Transverse colon (tissue), 4 donors: ENCODE measurements around the gene RHEX. TPM values are rescaled to one million over a fixed set of nuclear protein-coding genes. Genes with fewer than 3 reads are reported as not detected.

Experiments
- DNase-seq: peaks from one replicate; pipeline ENCODE4 v3.0.0-alpha.2; 2019
- H3K27ac ChIP-seq, 4 donors: fragments of 200-600 bp; sonication (generic); 2 replicates each; pipeline ENCODE4 v1.5.1; 2016 to 2018; ENCODE audit warnings: inconsistent platforms in 4 of 4
- H3K27me3 ChIP-seq: fragments of 200-600 bp; sonication (generic); 2 replicates; pipeline ENCODE4 v1.5.1; 2017; ENCODE audit warnings: inconsistent platforms
- H3K36me3 ChIP-seq, 4 donors: fragments of 200-600 bp; sonication (generic); 2 replicates each; pipeline ENCODE4 v1.5.1; 2017 to 2019; ENCODE audit warnings: inconsistent platforms in 4 of 4
- H3K4me1 ChIP-seq, 4 donors: fragments of 200-600 bp; sonication (generic); 2 replicates each; pipeline ENCODE4 v1.5.1; 2017 to 2020; ENCODE audit warnings: inconsistent platforms in 4 of 4
- H3K4me3 ChIP-seq, 4 donors: fragments of 200-600 bp; sonication (generic); 1 replicate in 1 of 4; 2 replicates in 3 of 4; pipeline versions ENCODE4 v1.5.1 to v1.6.1; 2017 to 2019; ENCODE audit warnings: inconsistent platforms in 4 of 4
- H3K9me3 ChIP-seq, 2 donors: fragments of 200-600 bp; sonication (generic); 2 replicates each; pipeline ENCODE4 v1.5.1; 2017 to 2019; ENCODE audit warnings: inconsistent platforms in 2 of 2
- EP300 ChIP-seq: sonication (generic); formaldehyde crosslinking; IDR thresholded peaks from one replicate; pipeline ENCODE4 v1.6.1; 2017; ENCODE audit warnings: antibody characterized with exemption, low read depth
- POLR2A ChIP-seq: fragments of 450-650 bp; IDR thresholded peaks from one replicate; pipeline ENCODE4 v1.6.1; 2016; ENCODE audit warnings: antibody characterized with exemption, mild to moderate bottlenecking, moderate library complexity
- POLR2AphosphoS5 ChIP-seq, 3 donors: sonication (generic); formaldehyde crosslinking; IDR thresholded peaks; one replicate each; pipeline ENCODE4 v1.6.1; 2016; ENCODE audit warnings: antibody characterized with exemption in 3 of 3
- WGBS, 2 donors: methylation state at CpG; one replicate each; pipeline ENCODE4 v1.1.5; 2018; ENCODE audit warnings: low coverage in 1 of 2; 5-methylcytosine and 5-hydroxymethylcytosine counted together
- in situ Hi-C, 4 donors: fragments of 200-750 bp; cut with MboI; loops; one replicate each; pipeline versions ENCODE4 v1.15.0 to v1.15.1; 2017; ENCODE audit warnings: low sequenced_read_pairs in 3 of 4, low pct_ligation_motif_present in 1 of 4, low pct_unique_long_range_greater_than_20kb in 1 of 4
- intact Hi-C: fragments of 100-400 bp; cut with DNase I; formaldehyde crosslinking; loops from one replicate; pipeline ENCODE4 v1.15.1; 2023; ENCODE audit warnings: low total_unique reads
- total RNA-seq, 4 donors: library from RNA; depleted of rRNA; stranded (reverse); fragments of >200 nt; gene quantifications; one replicate each; pipeline ENCODE4 v1.1.0, GENCODE V29; 2016
- TF ChIP-seq, protein P1 (sequence below), 5 experiments: fragments of 200-600 bp in 3 of 5; fragments of 450-650 bp in 2 of 5; sonication (generic) in 3 of 5; IDR thresholded peaks; 1 replicate in 2 of 5; 2 replicates in 3 of 5; pipeline ENCODE4 v1.5.1; 2016 to 2017; ENCODE audit warnings: antibody characterized with exemption in 5 of 5, inconsistent platforms in 3 of 5, mild to moderate bottlenecking in 2 of 5, moderate library complexity in 1 of 5

Gene RHEX
- total RNA-seq, 4 donors from 2014 or later: 0.96 to 4.8 TPM; not detected in 2

GRCh38 chr1:206094024-206094423 lies 41.1 kb downstream of the RHEX start:
- intact Hi-C loops (no loop called here), in situ Hi-C loops (no loop called here)

DNA sequence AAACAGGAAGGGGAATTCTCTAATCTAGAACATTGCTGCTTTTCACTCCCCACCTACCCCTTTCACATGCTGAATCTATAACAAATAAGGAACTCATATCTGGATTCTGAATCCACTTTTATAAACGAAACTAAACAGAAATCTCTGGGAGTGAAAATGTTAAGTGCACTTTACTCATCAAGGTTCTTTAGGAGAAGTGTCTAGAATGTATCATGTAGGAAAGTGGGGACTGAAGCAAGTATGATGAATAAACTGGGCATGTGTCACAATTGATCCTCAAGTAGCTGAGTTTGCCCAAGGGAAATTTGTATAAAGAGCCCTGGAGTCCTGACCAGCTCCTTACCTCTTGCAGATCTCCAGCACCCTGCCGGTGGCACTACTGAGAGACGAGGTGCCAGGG lies 44.4 kb downstream of the RHEX start:
- 0 to 76% methylated on average over 1 to 3 of the region's 3 CpGs for WGBS, 2 donors
- in situ Hi-C loops: no loop called here
- DNase-seq: no peak
- H3K27me3 ChIP-seq: peaks cover 4% of the 10 kb centered on the region
- no peak overlapping the region for H3K27ac ChIP-seq
- TF ChIP-seq, protein P1, sequence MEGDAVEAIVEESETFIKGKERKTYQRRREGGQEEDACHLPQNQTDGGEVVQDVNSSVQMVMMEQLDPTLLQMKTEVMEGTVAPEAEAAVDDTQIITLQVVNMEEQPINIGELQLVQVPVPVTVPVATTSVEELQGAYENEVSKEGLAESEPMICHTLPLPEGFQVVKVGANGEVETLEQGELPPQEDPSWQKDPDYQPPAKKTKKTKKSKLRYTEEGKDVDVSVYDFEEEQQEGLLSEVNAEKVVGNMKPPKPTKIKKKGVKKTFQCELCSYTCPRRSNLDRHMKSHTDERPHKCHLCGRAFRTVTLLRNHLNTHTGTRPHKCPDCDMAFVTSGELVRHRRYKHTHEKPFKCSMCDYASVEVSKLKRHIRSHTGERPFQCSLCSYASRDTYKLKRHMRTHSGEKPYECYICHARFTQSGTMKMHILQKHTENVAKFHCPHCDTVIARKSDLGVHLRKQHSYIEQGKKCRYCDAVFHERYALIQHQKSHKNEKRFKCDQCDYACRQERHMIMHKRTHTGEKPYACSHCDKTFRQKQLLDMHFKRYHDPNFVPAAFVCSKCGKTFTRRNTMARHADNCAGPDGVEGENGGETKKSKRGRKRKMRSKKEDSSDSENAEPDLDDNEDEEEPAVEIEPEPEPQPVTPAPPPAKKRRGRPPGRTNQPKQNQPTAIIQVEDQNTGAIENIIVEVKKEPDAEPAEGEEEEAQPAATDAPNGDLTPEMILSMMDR (IDR thresholded peaks at IDR 0.05): no peak
- TF ChIP-seq POLR2AphosphoS5 (IDR thresholded peaks at IDR 0.05) (no peak), EP300 (no peak), POLR2A (no peak)
- H3K4me3 ChIP-seq: no peak overlapping the region
- H3K4me1 ChIP-seq: no peaks in the 10 kb centered on the region
- H3K9me3 ChIP-seq: no peaks in the 10 kb centered on the region
- H3K36me3 ChIP-seq: no peaks in the 10 kb centered on the region
- intact Hi-C loops: no loop called here

More at GRCh38 chr1:206094024-206094423, 41.1 kb downstream of the RHEX start:
- WGBS, 2 donors: 24 to 34% methylated on average over 7 of the region's 7 CpGs
- no peaks in the 10 kb centered on the region for H3K9me3 ChIP-seq
- H3K4me3 ChIP-seq: no peak overlapping the region
- H3K36me3 ChIP-seq: no peaks in the 10 kb centered on the region
- TF ChIP-seq, protein P1 (IDR thresholded peaks at IDR 0.05): no peak
- TF ChIP-seq EP300 (no peak), POLR2AphosphoS5 (IDR thresholded peaks at IDR 0.05) (no peak), POLR2A (no peak)
- peaks cover 4% of the 10 kb centered on the region for H3K27me3 ChIP-seq
- no peak for DNase-seq
- H3K4me1 ChIP-seq: no peaks in the 10 kb centered on the region
- no peak overlapping the region for H3K27ac ChIP-seq

- H3K36me3 ChIP-seq: no peaks in the 10 kb centered on the region
- H3K4me3 ChIP-seq: no peak overlapping the region
- WGBS, 2 donors: 84 to 87% methylated on average over 9 of the region's 9 CpGs
- H3K4me1 ChIP-seq: no peaks in the 10 kb centered on the region
- DNase-seq: no peak
- intact Hi-C loops: no loop called here
- TF ChIP-seq, protein P1 (IDR thresholded peaks at IDR 0.05): no peak
- no peak for TF ChIP-seq EP300
- no peak for TF ChIP-seq POLR2A
- no peak for TF ChIP-seq POLR2AphosphoS5 (IDR thresholded peaks at IDR 0.05)
- in situ Hi-C loops: no loop called here
- no peak overlapping the region for H3K27ac ChIP-seq
- no peaks in the 10 kb centered on the region for H3K9me3 ChIP-seq
- H3K27me3 ChIP-seq: peaks cover 4% of the 10 kb centered on the region
These were observed 45.4 kb downstream of the RHEX start for GRCh38 chr1:206098242-206098919.

- intact Hi-C loops: loop anchor here (10.0 kb wide), 1 partner anchor 186 kb away; no protein-coding TSS in a partner anchor
- 83 to 85% methylated on average over 1 of the region's 1 CpG for WGBS, 2 donors
- in situ Hi-C loops: loop anchor here (5.0 to 25.0 kb wide), 4 partner anchors 66 to 313 kb away; partner anchors contain the start of gene RAB29 (in 4 of the 4)
- no peak for DNase-seq
- Histone ChIP-seq H3K9me3 (no peaks in the 10 kb centered on the region), H3K4me1 (no peaks in the 10 kb centered on the region), H3K4me3 (no peak overlapping the region), H3K36me3 (no peaks in the 10 kb centered on the region), H3K27me3 (peaks cover 4% of the 10 kb centered on the region), H3K27ac (no peak overlapping the region)
- TF ChIP-seq EP300 (no peak), POLR2AphosphoS5 (IDR thresholded peaks at IDR 0.05) (no peak), POLR2A (no peak)
- TF ChIP-seq, protein P1 (IDR thresholded peaks at IDR 0.05): no peak
These were observed 47.3 kb downstream of the RHEX start for GRCh38 chr1:206100226-206100815.
